ENCODE measurements around the gene CTDSPL.

CTDSPL gene

GRCh38 chr3:38028621-38029361 is 167.1 kb downstream of the CTDSPL start:
- TF ChIP-seq ZBTB7A (IDR thresholded peaks at IDR 0.05; ENCODE audit: low read depth) (no peak), MAX (IDR thresholded peaks at IDR 0.05) (no peak), REST (IDR thresholded peaks at IDR 0.05; ENCODE audit: low read depth) (no peak), CREB1 (IDR thresholded peaks at IDR 0.05; ENCODE audit: low read depth) (no peak), USF1 (IDR thresholded peaks at IDR 0.05) (no peak), EP300 (IDR thresholded peaks at IDR 0.05; ENCODE audit: borderline replicate concordance) (no peak), YY1 (IDR thresholded peaks at IDR 0.05; ENCODE audit: low read depth) (no peak), TEAD4 (IDR thresholded peaks at IDR 0.05) (no peak), TCF12 (IDR thresholded peaks at IDR 0.05; ENCODE audit: low read depth) (no peak), TAF1 (IDR thresholded peaks at IDR 0.05; ENCODE audit: low read depth) (no peak), RAD21 (IDR thresholded peaks at IDR 0.05; ENCODE audit: low read depth) (no peak), EGR1 (IDR thresholded peaks at IDR 0.05) (no peak), NFIC (IDR thresholded peaks at IDR 0.05) (no peak), CEBPB (IDR thresholded peaks at IDR 0.05) (no peak), FOXM1 (IDR thresholded peaks at IDR 0.05; ENCODE audit: borderline replicate concordance, low read depth) (no peak)

GRCh38 chr3:38029400-38030125 is 167.9 kb downstream of the CTDSPL start, which contains the start of gene PLCD1:
PLCD1 (minus strand) TSS chr3:38029642; CDS start chr3:38029539, 103 bp downstream.
- TF ChIP-seq REST (IDR thresholded peaks at IDR 0.05; ENCODE audit: low read depth) (no peak), FOXM1 (IDR thresholded peaks at IDR 0.05; ENCODE audit: borderline replicate concordance, low read depth) (no peak), RAD21 (IDR thresholded peaks at IDR 0.05; ENCODE audit: low read depth) (no peak), NFIC (IDR thresholded peaks at IDR 0.05) (no peak), USF1 (IDR thresholded peaks at IDR 0.05) (no peak), CREB1 (IDR thresholded peaks at IDR 0.05; ENCODE audit: low read depth) (no peak), TCF12 (IDR thresholded peaks at IDR 0.05; ENCODE audit: low read depth) (no peak), CEBPB (IDR thresholded peaks at IDR 0.05) (no peak), MAX (IDR thresholded peaks at IDR 0.05) (0 out of 2 replicates have a peak, but pooled peaks have one; percentile 10), ZBTB7A (IDR thresholded peaks at IDR 0.05; ENCODE audit: low read depth) (no peak; the same call in 1 of the 2 replicates), YY1 (IDR thresholded peaks at IDR 0.05; ENCODE audit: low read depth) (0 out of 2 replicates have a peak, but pooled peaks have one; percentile 21), EGR1 (IDR thresholded peaks at IDR 0.05) (0 out of 2 replicates have a peak, but pooled peaks have one; percentile 60), TAF1 (IDR thresholded peaks at IDR 0.05; ENCODE audit: low read depth) (peak; percentile 57; the same call in 1 of the 2 replicates), TEAD4 (IDR thresholded peaks at IDR 0.05) (peak; percentile 25; the same call in 1 of the 2 replicates), EP300 (IDR thresholded peaks at IDR 0.05; ENCODE audit: borderline replicate concordance) (no peak)

GRCh38 chr3:38030126-38031021 is 168.7 kb downstream of the CTDSPL start:
- TF ChIP-seq CREB1 (IDR thresholded peaks at IDR 0.05; ENCODE audit: low read depth), result no peak
- TF ChIP-seq ZBTB7A (IDR thresholded peaks at IDR 0.05; ENCODE audit: low read depth), result peak; percentile 6; the same call in 1 of the 2 replicates

GRCh38 chr3:38031022-38031994 is 169.6 kb downstream of the CTDSPL start:
- TF ChIP-seq NFIC (IDR thresholded peaks at IDR 0.05) (peak; percentile 49; the same call in 1 of the 2 replicates), YY1 (IDR thresholded peaks at IDR 0.05; ENCODE audit: low read depth) (no peak), MAX (IDR thresholded peaks at IDR 0.05) (peak; percentile 44; the same call in 1 of the 2 replicates)
